Stimulated activated CD8-positive, alpha-beta memory T cell treated with anti-CD3 and anti-CD28 coated beads, Interleukin-12 subunit alpha, Interleukin-12 subunit beta, amount 100 ng/mL, for 24 hours (primary cell): ENCODE measurements around the gene ARHGEF37.

Experiments
- DNase-seq: peaks from one replicate; pipeline ENCODE4 v3.0.0-alpha.2; 2020; ENCODE audit errors: extremely low read depth

Gene ARHGEF37

DNA sequence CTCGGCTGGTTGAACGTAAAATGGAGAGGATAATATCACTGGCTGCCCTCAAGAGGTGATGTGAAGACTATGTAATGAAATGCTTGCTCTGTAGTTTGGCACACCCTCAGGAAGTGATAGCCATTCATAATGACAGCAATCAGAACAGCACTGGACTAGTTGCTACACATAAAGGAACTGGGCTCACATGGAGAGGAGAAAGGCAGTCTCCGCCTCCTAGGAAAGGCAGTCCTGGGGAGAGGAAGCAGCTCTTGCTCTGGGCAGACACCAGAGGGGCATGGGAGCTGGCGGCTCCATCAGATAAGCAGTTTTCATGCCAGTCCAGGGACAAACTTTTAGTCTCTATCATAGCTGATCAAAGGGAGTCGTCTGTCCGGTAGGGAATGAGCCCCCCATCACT is 46.9 kb downstream of the ARHGEF37 start:
- DNase-seq: no peak

DNA sequence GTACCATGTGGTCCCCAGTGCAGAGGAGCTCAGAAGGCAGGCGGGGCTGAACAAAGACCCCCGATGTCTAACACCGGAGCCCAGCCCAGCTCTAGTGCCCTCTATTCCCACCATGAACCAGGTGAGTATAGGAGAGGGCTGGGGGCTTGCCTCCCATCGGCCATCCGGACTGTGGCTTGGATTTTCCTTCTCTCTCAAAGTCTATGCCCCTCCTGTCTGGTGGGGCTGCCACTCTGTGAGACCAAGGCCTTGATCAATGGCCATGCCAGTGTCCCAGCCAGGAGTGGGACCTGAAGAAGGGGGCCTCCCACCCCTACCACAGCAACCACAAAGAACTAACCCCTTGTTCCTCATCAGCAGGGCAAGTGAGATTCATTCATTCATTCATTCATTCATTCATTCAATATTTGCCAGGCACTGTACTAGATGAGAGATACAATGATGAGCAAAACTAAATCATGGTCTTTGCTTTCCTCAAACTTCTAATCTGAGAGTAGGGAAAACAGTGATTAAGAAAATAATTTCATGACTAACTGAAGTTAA is 47.6 kb downstream of the ARHGEF37 start:
- no peak for DNase-seq

DNA sequence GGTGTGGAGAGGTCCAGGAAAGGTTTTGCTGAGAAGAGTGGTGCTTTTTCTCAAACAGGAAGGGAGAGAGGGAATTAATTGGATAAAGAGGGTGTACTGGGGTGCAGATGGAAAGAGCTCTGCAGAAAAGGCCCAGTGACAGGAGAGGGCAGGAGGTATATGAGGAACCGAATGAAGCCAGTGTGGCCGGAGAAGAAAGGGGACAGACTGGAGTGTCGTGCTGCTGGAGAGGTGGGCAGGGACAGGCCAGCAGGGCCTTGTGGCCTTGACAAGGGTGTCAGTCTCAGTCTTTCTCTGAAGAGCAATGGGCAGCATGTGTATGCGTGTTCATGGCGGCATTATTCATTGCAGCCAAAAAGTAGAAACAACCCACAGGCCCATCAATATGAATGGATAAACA is 48.1 kb downstream of the ARHGEF37 start:
- DNase-seq: no peak

DNA sequence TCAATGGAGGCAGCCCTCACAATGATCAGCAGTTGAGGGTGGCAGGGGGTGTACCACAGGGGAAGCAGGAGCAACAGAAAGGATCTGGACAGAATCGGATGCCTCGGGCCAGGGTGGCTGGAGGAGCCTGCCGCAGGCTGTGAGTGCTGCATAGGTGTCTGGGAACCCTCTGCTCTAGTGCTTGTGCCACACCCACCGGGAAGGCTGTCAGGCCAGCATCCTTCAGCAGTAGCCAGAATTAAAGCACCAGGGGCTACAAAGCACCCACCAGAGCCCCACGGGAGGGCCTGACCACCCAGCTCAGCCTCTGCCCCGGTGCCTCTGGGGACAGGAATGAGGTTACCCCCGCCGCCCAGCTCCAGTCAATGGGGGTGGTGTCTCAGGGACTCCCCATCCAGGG is 49.0 kb downstream of the ARHGEF37 start:
- DNase-seq: no peak

DNA sequence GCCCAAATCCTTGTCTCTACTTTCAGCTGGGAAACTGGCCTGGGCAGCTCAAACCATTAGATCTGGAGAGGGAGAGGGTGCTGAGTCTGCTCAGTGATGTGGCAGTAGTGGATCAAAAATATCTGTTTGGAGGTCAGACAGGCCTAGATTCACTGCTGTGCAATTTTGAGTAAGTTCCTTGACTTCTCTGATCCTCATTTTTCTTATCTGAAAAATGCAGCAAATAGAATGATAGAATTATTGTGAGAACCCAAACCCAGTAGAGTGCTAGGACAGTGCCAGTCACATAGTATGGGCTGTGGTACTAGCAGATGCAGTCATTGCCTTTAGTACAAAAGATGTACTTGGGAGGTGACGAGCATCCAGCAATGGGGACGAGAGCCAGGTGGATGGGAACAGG is 50.2 kb downstream of the ARHGEF37 start:
- no peak for DNase-seq

DNA sequence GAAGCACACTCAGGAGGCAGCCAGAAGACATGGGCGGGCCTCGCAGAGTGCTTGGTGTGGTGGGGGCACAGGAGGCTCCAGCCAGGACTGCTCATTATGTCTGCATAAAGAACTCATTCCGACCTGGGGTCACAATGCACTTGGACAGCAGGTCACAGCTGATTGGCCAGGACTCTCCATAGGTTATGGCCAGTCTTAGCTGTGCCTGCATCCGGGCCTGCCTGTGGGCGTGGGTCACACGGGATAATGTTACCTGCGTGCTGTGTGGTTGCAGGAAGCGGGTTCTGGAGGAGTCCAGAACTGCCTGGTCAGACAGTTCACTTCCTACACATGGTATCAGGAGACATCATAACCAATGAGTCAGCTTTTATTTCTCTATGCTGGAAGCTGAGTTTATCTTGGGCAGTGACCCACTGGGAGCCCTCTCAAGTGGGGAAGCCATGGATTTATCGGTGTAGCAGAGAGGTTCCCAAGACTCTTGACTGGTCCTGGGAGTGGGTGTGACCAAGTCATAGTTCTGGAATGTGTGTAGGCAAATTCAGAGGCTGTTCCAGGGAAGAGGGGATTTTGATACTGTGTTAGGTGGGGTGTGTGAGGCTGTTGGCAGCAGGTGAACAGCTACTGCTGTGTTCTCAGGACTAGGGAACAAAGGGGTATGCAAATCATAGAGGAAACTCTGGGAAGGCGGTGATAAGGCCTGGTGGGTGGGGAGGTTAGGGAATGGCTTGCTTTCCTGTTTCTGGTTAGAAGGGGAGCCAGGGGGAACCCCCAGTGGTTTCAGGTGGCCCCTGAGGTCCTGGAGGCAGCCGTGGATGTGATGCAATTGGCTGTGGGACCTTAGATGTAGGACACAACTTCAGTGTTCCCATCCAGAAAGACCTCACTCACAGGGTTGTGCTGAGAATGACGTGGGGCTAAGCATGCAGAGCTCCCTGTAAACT is 51.3 kb downstream of the ARHGEF37 start:
- DNase-seq: no peak

DNA sequence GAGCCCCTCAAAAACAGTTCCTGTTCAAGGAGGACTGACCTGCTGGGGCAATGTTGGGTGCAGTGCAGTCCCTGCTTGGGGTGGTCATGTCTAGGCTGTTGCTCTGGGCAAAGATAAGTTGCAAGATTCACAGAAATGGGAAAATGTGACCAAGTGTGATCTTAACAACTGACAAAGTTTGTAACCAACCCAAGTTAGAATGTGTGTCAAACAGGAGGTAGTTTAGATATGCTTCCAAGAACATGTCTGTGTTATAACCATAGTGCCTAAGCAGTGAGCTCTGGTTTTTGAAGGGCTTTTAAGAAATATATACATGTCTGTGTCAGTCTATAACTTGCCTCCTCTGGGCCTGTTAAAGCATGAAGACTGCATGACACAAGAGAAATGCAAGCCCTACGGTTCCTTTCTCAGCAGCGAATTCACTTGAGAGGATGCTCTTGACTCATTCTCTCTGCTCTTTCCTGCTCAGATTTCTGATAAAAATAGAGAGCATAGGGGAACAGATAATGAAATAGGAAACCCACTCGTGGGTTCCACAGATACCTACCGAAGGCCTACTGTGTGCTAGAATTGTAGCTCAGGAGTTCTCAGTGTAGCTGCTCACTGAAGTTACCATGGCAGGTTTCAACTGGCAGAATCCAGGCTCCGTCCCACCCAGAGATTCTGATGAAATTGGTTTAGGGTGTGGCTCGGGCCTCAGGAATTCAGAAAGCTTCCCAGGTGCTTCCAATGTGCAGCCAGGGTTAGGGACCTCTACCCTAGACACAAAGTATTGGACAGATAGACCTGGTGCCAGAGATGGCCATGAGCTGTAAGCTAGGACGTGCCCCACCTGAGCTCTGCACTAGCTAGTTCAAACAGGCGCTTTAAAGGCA is 52.4 kb downstream of the ARHGEF37 start:
- no peak for DNase-seq

DNA sequence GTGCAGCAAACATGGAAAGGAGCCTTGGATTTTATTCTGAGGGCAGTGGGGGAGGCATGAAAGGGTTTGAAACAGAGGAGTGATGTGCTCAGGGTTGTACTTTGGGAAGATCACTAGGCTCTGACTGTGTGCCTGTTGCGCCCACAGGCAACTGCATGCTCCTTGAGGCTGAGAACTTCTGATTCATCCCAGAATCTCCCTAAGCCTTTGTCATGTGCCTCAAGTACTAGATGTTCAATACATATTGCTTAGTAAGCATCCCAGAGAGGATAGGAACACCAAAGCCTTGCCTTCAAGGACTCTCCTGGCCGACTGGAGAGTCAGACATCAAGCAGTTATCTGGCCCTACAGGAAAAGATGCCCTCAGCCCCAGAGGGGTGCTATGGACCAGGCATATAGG is 54.1 kb downstream of the ARHGEF37 start:
- no peak for DNase-seq

DNA sequence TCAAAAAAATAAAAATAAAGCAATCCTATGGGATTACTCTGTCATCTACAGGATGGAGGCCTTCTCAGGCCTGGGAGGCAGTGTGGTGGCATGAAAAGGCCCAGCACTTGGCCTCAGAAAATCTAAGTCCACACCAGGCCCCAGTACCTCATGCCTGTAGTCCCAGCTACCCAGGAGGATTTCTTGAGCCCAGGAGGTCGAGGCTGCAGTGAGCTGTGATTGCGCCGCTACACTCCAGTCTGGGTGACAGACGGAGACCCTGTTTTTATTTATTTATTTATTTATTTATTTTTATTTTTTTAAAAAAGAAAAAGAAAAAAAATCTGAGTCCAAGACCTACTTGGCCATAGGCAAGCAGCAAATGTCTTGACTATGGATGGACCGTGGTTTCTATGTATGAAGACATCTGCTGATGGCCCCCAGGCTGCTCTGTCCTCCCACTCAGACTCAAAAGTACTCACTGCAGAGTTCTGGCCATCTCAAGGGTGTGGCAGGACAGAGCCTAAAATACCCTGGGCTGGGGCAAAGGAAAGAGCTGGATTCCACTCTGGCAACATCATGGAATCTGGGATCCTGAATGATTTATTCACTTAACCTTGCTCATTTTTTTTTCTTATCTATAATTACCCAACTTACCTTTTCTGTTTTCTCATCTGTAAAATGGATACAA is 55.0 kb downstream of the ARHGEF37 start:
- no peak for DNase-seq

DNA sequence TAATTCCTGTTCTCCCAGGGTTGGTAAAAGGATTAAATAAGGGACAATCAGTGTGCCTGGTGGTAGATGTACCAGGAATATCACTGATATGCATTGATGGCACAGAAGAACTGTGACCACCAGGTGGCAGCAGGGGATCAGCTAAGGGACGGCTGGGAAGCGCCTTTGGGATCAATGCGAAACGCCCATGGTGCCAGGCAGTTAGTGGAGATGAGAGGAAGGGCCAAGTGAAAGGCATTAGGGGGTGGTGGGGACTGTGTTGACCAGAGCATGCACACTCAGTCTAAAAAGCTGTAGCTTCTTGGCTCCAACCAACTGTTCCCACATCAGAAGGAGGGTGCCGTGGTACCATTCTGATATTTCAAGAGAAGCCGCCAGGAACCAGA is 55.6 kb downstream of the ARHGEF37 start:
- no peak for DNase-seq

DNA sequence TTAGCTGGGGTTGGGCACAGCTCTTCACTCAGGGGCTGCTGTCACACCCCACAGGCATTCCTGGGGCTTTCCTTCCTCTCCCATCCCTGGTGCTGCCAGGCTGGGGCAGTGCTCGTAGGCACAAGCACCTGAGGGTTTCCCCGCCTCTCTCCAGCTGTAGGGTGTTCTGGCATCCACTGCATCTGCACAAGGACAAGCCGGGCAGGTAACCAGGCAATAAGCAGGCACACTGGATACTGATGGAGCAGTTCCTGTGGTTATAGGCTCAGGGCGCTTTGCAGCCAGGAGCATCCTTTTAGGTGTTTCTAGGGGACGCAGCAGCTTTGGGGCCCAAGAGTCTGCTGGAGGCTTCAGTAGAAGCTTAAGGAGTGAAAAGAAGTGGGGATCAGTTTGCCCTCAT is 56.8 kb downstream of the ARHGEF37 start:
- no peak for DNase-seq

DNA sequence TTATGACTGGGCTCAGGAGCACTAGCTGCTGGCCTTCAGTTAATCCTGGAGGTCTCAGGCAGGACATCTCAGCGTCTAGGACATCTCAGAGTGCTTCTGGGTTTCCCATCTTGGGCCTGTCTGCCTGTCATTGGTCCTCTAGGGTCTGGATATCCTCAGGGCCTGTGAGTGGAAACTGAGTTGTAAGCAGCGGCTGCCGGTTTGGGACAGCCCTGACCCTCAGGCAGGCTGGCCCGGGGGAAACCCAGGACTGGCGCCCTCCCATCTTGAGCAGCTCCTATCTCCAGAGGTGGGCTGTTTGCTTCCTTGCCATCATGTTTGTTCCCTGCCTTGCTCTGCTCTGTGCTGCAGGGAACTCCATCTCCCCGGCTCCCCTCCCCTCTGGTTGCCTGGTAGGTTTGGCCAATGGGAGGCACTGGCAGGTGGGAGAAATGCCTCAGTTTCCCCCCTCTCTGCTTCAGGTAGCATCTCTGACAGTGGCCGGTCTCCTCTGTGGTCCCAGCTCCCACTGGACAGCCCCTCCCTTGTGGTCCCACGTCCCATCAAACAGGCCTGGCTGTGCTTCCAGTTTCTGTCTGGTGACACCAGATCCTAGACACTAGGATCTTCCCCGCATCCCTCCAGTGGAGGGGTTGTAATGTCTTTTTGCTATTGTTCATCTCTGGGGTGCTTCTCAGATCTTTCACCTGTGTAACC is 57.4 kb downstream of the ARHGEF37 start:
- DNase-seq: no peak

DNA sequence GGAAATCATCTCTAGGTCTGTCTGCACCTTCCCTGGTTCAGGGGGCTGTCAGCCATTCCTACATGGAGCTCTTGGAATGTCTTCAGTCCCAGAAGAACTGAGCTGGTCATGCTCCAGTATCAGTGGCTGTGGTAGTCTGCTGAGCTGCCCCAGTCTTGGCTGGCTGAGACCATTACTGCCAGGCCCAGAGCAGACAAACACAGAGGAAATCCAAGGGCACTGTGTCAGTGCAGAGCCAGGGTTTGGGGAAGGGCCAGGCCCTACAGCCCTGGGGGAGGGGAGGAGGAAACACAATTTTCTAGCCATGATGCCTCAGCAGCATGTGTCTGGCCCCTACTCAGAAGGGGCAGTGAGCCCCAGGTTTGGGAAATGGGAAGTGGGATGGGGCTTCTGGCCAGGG is 58.4 kb downstream of the ARHGEF37 start:
- no peak for DNase-seq

DNA sequence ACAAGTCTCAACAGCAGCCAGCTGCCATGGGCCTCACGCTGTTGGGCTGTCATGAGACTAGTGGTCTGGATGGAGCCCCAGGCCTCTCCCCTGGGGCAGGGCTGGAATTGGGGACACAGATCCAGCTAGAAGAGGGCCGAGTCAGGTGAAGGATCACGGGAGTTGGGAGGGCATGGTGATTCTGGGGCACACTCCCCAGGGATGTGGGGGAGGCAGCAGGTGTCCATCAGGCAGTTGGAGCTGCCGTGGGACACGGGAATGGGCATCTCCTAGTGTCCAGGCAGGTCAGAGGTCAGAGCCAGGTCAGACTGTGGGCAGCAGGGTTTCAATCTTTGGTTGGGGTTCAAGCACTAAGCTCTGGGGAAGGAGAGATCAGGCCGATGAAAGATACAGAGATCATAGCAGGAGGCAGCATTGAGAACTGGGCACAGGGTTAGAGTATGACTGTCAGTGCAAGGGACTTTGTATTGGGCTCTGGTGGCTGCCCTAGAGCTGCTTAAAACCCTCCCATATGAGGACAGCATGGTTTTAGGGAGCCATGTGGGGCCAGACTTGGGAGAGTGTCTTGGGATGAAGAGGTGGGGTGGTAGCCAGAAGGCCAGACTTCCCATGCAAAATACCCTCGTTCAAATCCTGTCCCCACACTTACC is 59.2 kb downstream of the ARHGEF37 start:
- DNase-seq: no peak

DNA sequence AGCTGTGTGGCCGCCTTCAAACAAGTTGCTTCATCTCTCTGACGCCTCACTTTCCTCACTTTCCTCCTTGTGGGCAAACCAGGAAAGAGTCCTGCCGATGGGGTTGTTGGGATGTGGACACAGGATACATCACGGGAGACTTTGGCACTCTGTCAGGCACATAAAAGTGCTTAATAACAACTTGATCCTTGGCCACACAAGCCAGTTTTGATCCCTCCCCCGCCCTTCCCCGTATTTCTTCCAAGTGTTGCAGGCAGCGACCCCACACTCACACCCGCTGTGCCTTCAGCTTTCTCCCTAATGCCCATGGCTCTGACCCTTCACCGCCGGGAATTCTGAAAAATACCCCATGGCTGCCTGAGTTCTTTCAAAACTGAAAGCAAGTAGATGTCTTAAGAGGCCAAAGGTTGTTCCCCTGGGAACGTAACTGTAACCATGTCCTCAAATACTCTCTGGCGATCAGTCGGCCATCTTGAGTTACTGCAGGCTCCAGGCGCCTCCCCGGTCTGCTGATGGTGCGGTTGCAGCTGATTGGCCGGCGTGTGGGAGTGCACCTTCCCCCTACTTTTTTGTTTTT is 59.8 kb downstream of the ARHGEF37 start:
- DNase-seq: no peak

DNA sequence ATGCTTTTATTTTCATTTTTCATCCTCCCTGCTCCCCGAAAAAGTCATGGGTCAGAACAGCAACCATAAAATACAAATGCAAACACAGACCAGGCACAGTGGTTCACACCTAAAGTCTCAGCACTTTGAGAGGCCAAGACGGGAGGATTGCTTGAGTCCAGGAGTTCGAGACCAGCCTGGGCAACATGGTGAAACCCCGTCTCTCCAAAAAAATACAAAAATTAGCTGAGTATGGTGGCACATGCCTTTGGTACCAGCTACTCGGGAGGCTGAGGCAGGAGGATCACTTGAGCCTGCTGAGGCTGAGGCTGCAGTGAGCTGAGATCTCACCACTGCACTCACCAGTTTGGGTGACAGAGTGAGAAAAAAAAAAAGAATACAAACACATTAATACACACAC is 60.3 kb downstream of the ARHGEF37 start:
- DNase-seq: no peak

DNA sequence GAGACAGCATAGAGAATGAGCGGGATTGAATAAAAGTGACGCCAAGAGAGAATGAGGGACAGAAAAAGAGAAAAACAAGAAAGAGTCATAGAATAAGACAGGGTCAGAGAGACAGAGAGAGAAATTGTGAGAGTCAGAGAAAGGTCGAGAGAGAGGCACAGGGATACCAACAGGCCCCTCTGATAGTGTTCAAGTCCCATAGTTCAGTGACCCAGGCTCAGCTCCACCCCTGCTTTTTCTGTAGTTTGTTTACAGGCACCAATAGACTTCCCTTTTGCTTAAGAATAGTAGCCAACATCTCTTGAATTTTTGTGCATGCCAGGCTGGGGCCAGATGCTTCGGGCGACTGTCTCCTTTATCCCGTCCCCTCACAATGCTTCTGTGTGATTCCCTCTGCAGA is 62.5 kb downstream of the ARHGEF37 start:
- no peak for DNase-seq

DNA sequence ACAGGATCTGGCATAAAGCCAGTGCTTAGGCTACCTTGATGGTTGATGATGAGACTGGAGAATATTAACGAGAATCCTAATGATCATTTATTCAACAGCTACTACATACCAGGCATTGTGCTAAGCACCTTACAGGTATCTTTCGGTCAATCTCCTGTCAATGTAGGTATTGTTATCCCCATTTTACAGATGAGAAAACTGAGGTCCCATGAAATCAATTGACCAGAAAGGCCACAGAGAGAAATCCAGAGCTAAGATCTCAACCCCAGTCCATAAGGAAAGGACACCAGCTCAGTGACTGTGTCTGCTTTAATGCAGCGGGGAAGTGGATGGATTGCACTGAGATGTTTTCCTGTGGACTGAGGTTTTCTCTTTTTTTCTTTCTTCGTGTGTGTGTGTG is 63.3 kb downstream of the ARHGEF37 start:
- DNase-seq: no peak

DNA sequence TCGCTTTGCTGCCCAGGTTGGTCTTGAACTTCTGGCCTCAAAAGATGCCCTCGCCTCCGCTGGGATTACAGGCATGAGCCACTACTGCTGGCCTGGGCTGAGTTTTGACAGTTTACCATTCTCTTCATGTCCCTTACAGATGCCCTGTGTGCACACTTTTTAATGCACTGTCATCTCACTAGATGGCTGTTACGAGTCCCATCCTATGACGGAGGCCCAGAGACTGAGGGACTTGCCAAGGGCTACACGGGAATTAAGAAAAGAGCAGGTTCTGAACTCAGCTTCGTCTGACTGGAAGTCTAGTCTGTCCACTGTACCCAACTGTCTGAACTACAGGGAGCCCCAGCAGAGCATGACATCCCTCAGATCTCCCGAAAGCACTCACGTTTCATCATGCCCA is 63.9 kb downstream of the ARHGEF37 start:
- DNase-seq: no peak

DNA sequence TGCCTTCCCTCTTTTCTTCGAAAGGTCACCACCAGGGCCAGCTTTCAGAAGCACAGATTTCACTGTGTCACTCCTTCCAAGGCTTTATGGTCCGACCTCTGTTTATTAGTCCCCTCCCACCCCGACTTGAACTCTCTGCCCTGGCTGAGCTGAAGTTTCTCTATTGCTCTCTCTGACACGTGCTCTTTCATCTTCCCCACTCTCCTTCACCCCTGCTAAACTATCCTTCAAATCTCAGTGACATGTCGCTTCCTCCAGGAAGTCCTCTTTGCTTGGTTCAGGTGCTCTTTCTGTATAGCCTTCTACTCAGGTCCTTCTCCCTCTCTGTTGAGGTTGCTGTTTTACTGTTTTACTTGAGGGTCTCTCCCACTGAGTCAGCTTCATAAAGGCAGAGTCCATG is 64.4 kb downstream of the ARHGEF37 start:
- DNase-seq: no peak

DNA sequence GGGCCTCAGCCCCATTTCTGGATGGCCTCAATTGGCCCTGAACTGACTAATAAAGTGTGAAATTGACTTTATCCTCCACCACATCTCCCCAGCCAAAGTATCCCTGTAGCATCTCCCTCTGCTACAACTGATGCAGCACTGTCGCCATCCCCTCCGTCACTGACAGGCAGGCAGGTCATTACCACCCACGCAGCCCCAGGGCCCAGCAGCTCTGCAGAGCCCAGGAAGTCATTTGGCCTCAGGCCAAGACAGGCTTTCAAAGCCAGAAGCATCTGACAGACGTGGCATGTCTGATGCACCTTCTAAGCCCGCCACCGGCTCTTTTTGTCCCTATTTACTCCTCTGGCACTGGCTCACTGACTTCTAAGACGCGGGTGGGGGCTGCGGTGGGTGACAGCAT is 65.3 kb downstream of the ARHGEF37 start:
- no peak for DNase-seq
